HG03095 (cell line): Measurements from ENCODE around the gene HIVEP3.

Experiments
- ATAC-seq: cut with Tn5 transposase; IDR thresholded peaks from one replicate; pipeline ENCODE4 v1.9.1; 2021; ENCODE audit warnings: moderate library complexity; ENCODE audit not compliant: unreplicated experiment

HIVEP3 gene

DNA sequence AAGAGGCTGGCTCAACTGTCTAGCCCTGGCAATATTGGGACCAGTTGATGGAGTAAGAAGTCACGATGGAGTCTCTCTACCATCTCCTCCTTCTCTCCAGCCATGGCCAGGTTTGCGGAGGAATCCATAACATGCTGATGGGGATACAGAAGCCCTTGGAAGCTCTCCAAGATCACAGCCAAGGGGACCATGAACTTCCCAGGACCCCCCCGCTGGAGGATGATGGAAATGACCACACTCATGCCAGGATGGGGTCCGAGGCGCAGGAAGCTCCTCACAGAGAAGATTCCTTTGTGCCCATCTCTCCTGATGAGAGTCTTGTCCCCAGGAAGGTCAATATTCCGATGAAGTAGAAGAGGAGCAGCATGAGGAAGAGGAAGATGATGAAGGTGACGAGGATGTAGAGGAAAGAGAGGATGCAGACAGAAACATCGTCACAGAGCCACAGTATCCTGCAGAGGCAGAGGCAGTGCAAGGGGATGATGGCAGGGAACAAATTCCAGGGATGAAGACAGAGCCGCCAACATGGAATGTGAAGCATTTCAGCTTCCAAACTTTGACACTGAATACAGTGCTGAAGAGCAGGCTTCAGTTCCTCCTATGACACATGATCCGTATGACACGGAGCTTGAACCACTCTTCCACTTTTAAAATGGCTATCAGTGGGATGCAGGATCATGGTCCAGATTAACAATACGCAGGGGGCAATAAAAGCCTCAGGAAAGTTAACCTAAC, 376.4 kb downstream of the HIVEP3 start:
- ATAC-seq, result no peak

GRCh38 chr1:41541592-41541952, 377.1 kb downstream of the HIVEP3 start:
- no peak for ATAC-seq

- no peak for ATAC-seq
These were observed 377.7 kb downstream of the HIVEP3 start for GRCh38 chr1:41540886-41541591.

DNA sequence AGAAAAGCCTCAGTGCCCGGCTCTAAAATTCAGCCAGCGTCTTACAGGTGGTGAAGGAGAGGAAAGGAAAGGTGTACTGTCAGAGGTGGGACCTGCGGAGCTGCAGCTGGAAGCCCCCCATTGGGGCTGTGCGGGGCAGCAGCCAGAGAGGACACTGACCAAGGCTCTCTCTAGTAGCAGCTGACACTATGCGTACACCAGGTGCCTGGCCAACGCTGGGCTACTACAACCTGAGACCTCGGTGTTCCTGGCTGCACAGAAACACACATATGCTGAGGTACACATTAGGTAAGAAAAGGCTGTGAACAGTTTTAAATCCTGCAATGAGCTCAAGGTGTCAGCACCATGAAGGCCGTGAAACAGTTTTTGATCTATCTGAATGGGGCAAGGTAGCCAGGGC, 378.7 kb downstream of the HIVEP3 start:
- ATAC-seq, result no peak

DNA sequence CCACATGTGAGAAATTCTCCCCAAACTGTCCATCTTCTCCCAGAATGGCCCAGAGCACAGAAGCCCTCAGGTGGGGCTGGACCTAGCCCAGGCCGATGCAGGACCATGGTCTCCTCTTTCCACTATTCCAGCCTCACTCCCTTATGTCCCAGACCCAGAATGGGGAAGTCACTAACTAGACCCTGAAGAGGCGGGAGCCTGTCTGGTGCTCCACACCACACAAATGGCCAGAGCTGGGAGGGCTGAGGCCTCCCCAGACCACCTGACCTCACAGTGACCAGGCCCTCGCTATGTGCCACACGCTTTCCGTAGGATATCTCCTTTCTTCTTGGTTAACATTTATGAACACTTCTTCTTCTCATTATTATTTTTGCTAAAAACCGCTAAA, 379.3 kb downstream of the HIVEP3 start:
- no peak for ATAC-seq

- no peak for ATAC-seq
These were observed 379.8 kb downstream of the HIVEP3 start for GRCh38 chr1:41538741-41539417.

GRCh38 chr1:41537788-41538351, 380.9 kb downstream of the HIVEP3 start:
- no peak for ATAC-seq

DNA sequence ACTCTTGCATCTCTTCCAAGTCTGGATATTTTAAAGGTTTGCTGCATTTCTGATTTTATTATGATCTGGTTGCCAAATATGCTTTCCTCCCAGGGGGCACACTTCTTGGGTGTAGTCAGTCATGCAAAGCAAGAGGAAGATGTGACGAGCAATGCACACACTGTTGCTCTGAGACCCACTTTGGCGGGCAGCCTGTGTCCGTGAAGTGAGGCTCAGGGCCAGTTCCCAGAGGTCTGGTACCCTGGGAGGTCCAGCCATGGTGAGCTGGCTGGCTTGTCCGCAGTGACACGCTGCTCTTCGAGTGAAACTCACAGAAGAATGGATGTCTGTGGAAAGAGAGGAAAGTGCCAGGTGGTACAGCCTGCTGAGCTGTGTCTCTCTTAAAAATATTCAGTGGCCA, 381.5 kb downstream of the HIVEP3 start:
- no peak for ATAC-seq

GRCh38 chr1:41536361-41536802, 382.3 kb downstream of the HIVEP3 start:
- no peak for ATAC-seq

DNA sequence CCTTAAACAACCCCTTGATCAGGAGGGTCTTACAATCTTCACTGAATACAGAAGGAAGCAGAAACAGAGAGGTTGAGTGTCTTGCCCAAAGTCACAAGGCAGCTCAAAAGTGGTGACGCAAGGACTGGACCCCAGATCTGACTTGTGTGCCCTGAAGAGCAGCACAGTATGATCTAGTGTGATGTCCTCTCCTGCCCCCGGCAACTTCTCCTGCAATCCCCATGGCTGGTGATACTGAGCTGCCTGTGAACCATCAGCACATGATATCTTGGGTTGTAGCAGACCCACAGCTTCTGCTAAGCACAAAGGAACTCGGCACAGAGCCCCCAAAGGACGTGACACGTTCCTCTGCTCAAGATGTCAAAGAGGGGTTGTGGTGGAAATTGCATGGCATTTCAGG, 383.0 kb downstream of the HIVEP3 start:
- no peak for ATAC-seq

DNA sequence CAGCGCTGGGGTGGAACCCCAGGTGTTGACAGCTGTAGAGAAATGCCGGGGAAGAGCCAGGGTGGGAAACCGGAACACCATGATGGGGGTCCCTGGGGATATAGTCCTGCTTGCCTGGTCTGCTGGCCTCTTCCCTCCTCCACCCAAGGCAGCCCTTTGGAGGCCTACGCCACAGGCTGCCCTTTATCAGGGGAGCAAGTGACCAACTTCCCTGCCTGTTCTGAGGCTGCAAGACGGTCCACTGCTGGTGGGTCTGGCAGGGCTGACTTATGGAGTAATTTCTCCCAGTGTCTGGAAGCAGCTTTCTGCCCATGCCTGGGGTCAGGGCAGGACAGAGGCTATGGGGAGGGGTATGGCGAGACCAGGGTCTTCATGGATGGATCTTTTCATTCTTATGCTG, 383.4 kb downstream of the HIVEP3 start:
- no peak for ATAC-seq

DNA sequence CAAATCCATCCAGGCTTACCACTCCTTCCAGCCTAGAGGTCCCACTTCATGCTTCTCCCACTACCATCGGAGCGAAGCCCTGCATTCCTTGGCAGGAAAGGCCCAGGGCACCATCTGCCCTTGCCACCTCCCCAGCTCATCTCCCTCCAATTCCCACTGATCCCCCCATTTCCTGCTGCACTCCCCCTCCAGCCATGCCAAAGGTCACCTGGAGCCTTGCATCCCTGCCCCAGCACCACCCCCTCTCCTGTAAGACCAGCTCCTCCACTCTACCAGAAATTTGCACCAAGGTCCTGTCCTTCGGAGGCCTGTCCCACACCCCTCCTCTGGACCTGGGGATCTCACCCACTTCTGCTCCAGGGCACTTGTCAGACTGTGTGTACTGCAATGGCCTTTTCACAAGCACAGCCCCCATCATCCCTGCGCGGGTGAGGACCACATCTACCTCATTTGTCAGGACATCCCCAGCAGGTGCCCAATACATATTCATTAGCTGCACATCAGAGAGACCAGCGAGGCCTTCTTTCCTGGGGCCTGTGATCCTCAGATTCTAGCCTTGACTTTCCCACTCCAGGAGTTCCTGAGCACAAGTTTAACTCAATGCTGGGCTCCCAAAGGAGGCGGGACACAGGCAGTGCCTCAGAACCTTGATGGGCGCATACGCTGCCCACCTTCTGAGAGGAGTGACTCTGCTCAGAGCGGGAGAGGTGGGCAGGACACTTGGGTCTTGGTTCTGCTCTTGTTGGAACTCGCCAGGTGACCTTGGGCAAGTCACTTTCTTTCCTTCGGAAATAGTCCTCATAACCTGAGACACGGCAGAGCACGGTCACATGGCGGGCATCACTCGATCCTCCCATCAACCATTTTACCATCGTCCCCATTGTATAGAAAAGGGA, 384.3 kb downstream of the HIVEP3 start:
- ATAC-seq, result no peak

GRCh38 chr1:41533731-41534080, 385.0 kb downstream of the HIVEP3 start:
- no peak for ATAC-seq

DNA sequence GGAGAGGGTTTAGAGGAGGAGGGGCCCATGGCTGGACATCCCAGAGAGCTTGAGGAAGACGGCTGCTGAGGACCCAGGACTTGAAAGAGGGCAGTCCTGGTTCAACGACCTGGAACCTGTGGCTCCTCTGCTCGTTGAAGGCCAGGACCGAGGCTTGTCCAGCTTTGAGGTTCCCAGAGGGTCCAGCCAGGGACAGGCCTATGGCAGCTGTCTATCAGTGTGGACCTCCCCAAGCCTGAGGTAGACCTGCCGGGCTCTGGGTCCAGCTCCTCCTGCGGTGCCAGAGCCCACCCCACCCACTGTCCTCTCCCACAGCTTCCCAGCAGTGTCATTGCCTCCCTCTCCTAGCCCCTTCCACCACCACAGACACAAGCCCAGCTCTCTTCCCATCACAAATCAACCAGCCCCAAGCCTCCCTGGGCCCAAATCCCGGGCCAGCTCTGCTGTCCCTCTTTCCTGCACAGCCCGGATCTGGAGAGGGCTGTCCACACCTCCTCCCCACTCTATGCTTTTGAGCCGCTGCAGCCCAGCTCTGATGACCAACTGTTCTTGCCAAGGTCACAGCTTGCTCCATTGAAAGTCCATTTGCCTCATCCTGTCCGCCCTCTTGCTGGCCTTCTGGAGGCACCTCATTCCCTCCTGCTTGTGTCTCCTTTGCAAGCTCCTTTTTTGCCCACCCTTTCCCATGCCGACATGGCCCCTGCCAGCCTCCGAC, 385.5 kb downstream of the HIVEP3 start:
- no peak for ATAC-seq

- no peak for ATAC-seq
These were observed 386.3 kb downstream of the HIVEP3 start for GRCh38 chr1:41532206-41532975.

GRCh38 chr1:41530411-41530810, 388.3 kb downstream of the HIVEP3 start:
- ATAC-seq, result no peak

DNA sequence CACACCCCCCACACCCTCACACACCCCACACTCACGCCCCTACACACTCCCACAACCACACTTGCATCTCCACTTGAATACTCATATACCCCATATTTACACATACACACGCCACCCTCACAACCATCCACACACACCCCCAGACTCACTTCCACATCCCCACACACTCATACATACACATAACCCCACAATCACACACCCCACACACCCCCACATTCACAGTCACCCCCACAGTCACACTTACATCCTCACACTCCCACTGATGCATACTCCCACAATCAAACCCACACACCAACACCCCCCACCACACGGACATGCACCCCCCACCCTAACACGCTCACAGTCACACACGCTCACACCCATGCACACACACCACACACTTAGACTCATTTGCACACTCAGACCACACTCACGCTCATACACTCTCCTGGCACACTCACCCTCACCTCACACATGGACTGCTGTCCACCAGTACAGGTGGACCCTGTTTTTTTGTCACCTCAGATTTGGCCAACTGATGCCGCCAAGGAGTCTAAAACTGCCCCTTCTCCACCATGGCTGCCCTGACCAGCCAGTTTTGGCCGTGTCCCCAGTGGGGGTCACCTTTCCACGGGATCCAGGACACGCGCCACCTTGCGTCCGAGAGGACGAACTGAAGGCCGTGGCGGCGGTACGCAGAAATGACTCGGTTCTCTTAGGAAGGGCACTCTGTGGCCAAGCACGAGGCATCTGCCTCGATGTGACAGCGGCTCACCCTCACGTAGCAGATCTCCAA, 388.9 kb downstream of the HIVEP3 start:
- ATAC-seq, result no peak

DNA sequence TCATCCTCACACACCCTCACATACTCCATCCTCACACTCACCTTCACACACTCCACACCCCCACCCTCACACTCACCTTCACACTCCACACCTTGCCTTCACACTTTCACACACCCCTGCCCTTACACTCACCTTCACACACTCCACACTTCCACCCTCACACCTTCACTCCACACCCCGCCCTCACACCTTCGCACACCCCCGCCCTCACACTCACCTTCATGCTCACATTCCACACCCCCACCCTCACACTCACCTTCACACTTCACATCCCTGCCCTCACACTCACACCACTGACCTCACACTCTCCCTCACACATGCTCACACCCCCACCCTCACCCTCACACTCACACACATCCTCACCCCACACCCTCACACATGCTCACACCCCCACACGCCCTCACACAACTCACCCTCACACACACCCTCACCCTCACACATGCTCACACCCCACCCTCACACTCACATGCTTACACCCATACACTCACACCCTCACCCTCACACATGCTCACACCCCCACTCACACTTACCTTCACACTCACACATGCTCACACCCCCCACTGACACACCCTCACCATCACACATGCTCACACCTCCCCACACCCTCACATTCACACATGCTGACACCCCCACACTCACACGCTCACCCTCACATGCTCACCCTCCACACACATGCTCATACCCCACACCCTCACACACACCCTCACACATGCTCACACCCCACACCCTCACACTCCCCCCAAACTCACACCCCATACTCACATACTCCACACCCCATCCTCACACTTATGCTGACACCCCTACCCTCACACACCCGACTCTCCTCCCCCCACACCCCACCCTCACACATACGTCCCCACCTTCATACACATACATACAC, 389.8 kb downstream of the HIVEP3 start:
- ATAC-seq, result no peak
